Upper lobe of left lung (tissue), 6 donors: ENCODE results near the gene CIITA. TPM values are rescaled to one million over a fixed set of nuclear protein-coding genes. Genes with fewer than 3 reads are reported as not detected.

Experiments
- ATAC-seq, 2 donors: fragments of 200-7000 bp; cut with Tn5 transposase; one replicate each; pipeline ENCODE4 v1.9.1; 2022; ENCODE audit warnings: mild to moderate bottlenecking in 2 of 2, moderate library complexity in 2 of 2; ENCODE audit not compliant: low FRiP score in 2 of 2
- DNase-seq, 2 donors: peaks; one replicate each; pipeline ENCODE4 v3.0.0-alpha.2; 2019 to 2020
- H3K27ac ChIP-seq, 4 donors: fragments of 200-600 bp; sonication (generic); one replicate each; pipeline ENCODE4 v1.5.1; 2016 to 2019
- H3K27me3 ChIP-seq, 4 donors: fragments of 200-600 bp; sonication (generic); one replicate each; pipeline ENCODE4 v1.5.1; 2017 to 2019
- H3K36me3 ChIP-seq, 4 donors: fragments of 200-600 bp; sonication (generic); one replicate each; pipeline ENCODE4 v1.5.1; 2016 to 2019
- H3K4me1 ChIP-seq, 4 donors: fragments of 200-600 bp; sonication (generic); one replicate each; pipeline ENCODE4 v1.5.1; 2018 to 2019
- H3K4me3 ChIP-seq, 4 donors: fragments of 200-600 bp; sonication (generic); one replicate each; pipeline ENCODE4 v1.5.1; 2017 to 2019; ENCODE audit warnings: mild to moderate bottlenecking in 2 of 4, moderate library complexity in 1 of 4
- H3K9me3 ChIP-seq, 4 donors: fragments of 200-600 bp; sonication (generic); one replicate each; pipeline ENCODE4 v1.5.1; 2018 to 2019
- CTCF ChIP-seq, 6 experiments: fragments of 450-650 bp in 4 of 6; fragments of 200-600 bp in 2 of 6; sonication (generic) in 2 of 6; IDR thresholded peaks; one replicate each; pipeline ENCODE4 v1.5.1; 2016 to 2019; ENCODE audit warnings: antibody characterized with exemption in 6 of 6
- EP300 ChIP-seq, 4 donors: sonication (generic); formaldehyde crosslinking; IDR thresholded peaks; one replicate each; pipeline ENCODE4 v1.5.1; 2017; ENCODE audit warnings: antibody characterized with exemption in 4 of 4, control low read depth in 2 of 4
- POLR2A ChIP-seq, 4 donors: fragments of 450-650 bp; IDR thresholded peaks; one replicate each; pipeline ENCODE4 v1.5.1; 2016 to 2017; ENCODE audit warnings: antibody characterized with exemption in 4 of 4, mild to moderate bottlenecking in 2 of 4
- POLR2AphosphoS5 ChIP-seq, 2 donors: sonication (generic); formaldehyde crosslinking; IDR thresholded peaks; one replicate each; pipeline ENCODE4 v1.5.1; 2017; ENCODE audit warnings: antibody characterized with exemption in 2 of 2
- WGBS, 2 donors: methylation state at CpG; one replicate each; pipeline ENCODE4 v1.1.5; 2017 to 2018; 5-methylcytosine and 5-hydroxymethylcytosine counted together
- total RNA-seq, 6 donors: library from RNA; depleted of rRNA in 4 of 6; stranded (reverse); fragments of >200 nt in 4 of 6; gene quantifications; one replicate each; pipeline versions ENCODE4 v1.1.0 to v1.2.1, GENCODE V29; 2016 to 2021
- donor health status: DM: no; HTN: no; CAD: no; lungs with moderate emphysema.
- donor health status: DM: no; HTN: yes; CAD: no; lungs with severe emphysema.

The CIITA gene
- total RNA-seq, 6 donors from 2014 or later, result 27.2 to 145 (median 83.2) TPM

GRCh38 chr16:10831894-10832886, 44.8 kb upstream of the CIITA start:
- Histone ChIP-seq H3K4me1 (peaks cover 26 to 34% (median 28%) of the 10 kb centered on the region in 4 donors), H3K9me3 (no peaks in the 10 kb centered on the region), H3K27ac (peak overlapping the region; percentile 5 to 89 (median 50)), H3K36me3 (no peaks in the 10 kb centered on the region), H3K27me3 (no peaks in the 10 kb centered on the region), H3K4me3 (no peak overlapping the region)
- TF ChIP-seq POLR2AphosphoS5 (IDR thresholded peaks at IDR 0.05) (peak in 1 of 2 donors; percentile 48), POLR2A (IDR thresholded peaks at IDR 0.05) (peak in 1 of 4 donors; percentile 28), CTCF (IDR thresholded peaks at IDR 0.05) (no peak), EP300 (IDR thresholded peaks at IDR 0.05) (peak; percentile 26 to 82 (median 46))
- DNase-seq, result peak in 1 of 2 donors; percentile 42
- 87 to 88% methylated on average over 9 to 10 of the region's 10 CpGs for WGBS, 2 donors
- peak in 1 of 2 donors; percentile 21 for ATAC-seq

GRCh38 chr16:10833271-10833670, 43.7 kb upstream of the CIITA start:
- DNase-seq (no peak), ATAC-seq (no peak)
- H3K27ac ChIP-seq, result no peak overlapping the region
- no peaks in the 10 kb centered on the region for H3K9me3 ChIP-seq
- no peaks in the 10 kb centered on the region for H3K27me3 ChIP-seq
- no peaks in the 10 kb centered on the region for H3K36me3 ChIP-seq
- no peak for TF ChIP-seq EP300 (IDR thresholded peaks at IDR 0.05)
- TF ChIP-seq CTCF (IDR thresholded peaks at IDR 0.05), result no peak
- no peak for TF ChIP-seq POLR2A (IDR thresholded peaks at IDR 0.05)
- no peak for TF ChIP-seq POLR2AphosphoS5 (IDR thresholded peaks at IDR 0.05)
- WGBS, 2 donors, result 94 to 96% methylated on average over 5 of the region's 5 CpGs
- H3K4me1 ChIP-seq, result peaks cover 16 to 24% (median 17%) of the 10 kb centered on the region in 4 donors
- H3K4me3 ChIP-seq, result no peak overlapping the region

GRCh38 chr16:10834130-10834529, 42.9 kb upstream of the CIITA start:
- 94 to 99% methylated on average over 10 of the region's 10 CpGs for WGBS, 2 donors
- H3K36me3 ChIP-seq, result no peaks in the 10 kb centered on the region
- H3K4me1 ChIP-seq, result peaks cover 7 to 15% (median 11%) of the 10 kb centered on the region in 4 donors
- no peak for ATAC-seq
- H3K27me3 ChIP-seq, result no peaks in the 10 kb centered on the region
- no peak overlapping the region for H3K27ac ChIP-seq
- TF ChIP-seq EP300 (IDR thresholded peaks at IDR 0.05), result no peak
- no peak for TF ChIP-seq POLR2A (IDR thresholded peaks at IDR 0.05)
- H3K9me3 ChIP-seq, result no peaks in the 10 kb centered on the region
- no peak overlapping the region for H3K4me3 ChIP-seq
- peak in 1 of 2 donors; percentile 53 for DNase-seq

- H3K4me1 ChIP-seq, result peaks cover 4 to 11% (median 9%) of the 10 kb centered on the region in 4 donors
- H3K4me3 ChIP-seq, result no peak overlapping the region
- no peak for ATAC-seq
- DNase-seq, result no peak
- H3K27me3 ChIP-seq, result no peaks in the 10 kb centered on the region
- no peaks in the 10 kb centered on the region for H3K9me3 ChIP-seq
- 90 to 100% methylated on average over 1 of the region's 1 CpG for WGBS, 2 donors
- no peak overlapping the region for H3K27ac ChIP-seq
- no peaks in the 10 kb centered on the region for H3K36me3 ChIP-seq
- no peak for TF ChIP-seq POLR2AphosphoS5 (IDR thresholded peaks at IDR 0.05)
- TF ChIP-seq POLR2A (IDR thresholded peaks at IDR 0.05), result no peak
- TF ChIP-seq EP300 (IDR thresholded peaks at IDR 0.05), result no peak
- no peak for TF ChIP-seq CTCF (IDR thresholded peaks at IDR 0.05)
Measured at GRCh38 chr16:10834766-10835165, 42.2 kb upstream of the CIITA start.

- DNase-seq, result no peak
- H3K4me3 ChIP-seq, result no peak overlapping the region
- TF ChIP-seq POLR2AphosphoS5 (IDR thresholded peaks at IDR 0.05), result no peak
- no peak for TF ChIP-seq CTCF (IDR thresholded peaks at IDR 0.05)
- no peak for TF ChIP-seq EP300 (IDR thresholded peaks at IDR 0.05)
- no peak for TF ChIP-seq POLR2A (IDR thresholded peaks at IDR 0.05)
- no peak for ATAC-seq
- WGBS, 2 donors, result 85 to 99% methylated on average over 3 to 7 of the region's 7 CpGs
- H3K27ac ChIP-seq, result no peak overlapping the region
- H3K36me3 ChIP-seq, result no peaks in the 10 kb centered on the region
- no peaks in the 10 kb centered on the region for H3K27me3 ChIP-seq
- H3K9me3 ChIP-seq, result no peaks in the 10 kb centered on the region
- peaks cover 2 to 8% (median 5%) of the 10 kb centered on the region in 4 donors for H3K4me1 ChIP-seq
Measured at GRCh38 chr16:10835281-10835931, 41.6 kb upstream of the CIITA start.
